IPS DF 4.7 (cell line): Measurements from ENCODE around the gene ZFHX3.

Source experiments
- DNase-seq: peaks from one replicate; pipeline ENCODE4 v3.0.0-alpha.2; 2013; ENCODE audit warnings: low spot score; ENCODE audit errors: extremely low read depth

Gene ZFHX3

DNA sequence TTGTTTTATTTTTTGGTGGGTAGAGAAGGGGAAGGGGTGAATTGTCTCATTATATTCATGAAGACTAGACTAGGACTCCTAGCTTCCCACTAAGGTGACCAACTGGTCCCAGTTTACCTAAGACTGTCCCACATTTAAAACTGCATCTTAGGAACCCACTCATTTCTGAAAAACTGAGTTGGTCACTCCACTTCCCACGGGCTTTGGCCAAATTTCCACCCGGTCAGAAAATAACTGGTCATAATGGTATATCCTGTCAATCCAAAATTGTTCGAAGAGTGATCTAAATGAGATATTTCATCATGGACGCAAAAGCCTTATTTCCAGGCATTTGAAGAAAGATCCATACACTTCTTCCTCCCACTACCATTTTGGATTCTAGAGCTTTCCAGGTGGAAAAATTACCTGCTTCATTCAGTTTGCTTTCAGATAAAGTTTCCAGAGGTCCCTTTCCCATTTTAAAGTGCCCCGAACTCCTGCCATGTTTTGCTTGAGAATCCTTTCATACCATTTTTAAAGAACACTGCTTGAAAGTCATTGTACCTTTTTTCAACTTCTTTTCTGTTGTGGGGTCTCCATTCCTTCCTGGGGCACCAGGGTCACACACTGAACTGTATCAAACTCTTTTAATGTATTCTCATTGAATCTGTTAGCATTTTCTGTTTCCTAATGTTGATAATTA, 21.8 kb upstream of the ZFHX3 start:
- no peak for DNase-seq

DNA sequence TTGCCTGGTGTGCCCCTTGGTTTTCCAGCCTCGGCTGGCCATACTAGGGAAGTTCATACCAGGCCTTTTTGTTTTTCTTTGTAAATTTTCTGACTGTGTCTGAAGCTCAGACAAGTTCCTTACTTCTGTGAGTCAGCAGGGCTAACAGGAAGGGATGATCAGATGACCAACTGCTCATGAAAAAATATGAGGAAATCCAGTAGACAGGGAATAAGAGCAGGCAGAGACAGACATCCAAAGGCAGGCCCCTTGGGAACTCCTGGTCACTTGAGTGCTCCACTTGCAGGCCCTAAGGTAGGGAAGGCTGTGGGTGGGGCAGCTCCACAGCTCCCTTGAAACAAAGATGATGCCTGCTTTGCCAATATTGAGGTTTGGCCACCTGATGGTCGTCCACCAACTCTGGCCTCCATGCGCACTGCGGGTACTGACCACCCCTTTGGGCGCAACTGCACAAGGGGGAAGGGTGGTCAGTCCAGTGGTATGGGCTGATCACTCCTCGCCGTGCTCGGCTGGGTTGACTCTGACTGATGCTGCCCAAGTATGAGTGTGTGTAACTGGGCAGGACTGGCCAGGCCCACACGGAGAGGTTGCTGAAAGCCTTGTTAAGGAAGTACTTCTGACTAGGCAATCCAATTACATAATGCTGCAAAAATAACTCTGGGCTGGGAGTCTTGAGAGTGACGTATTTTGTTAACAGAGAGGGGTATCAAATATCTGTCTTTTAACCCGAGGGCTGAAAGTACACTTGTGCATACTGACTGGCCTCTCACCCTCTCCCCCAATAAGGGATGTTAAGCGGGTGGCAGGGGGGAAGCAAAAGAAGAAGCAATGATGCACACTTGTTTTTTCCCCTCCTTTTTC, 20.8 kb upstream of the ZFHX3 start:
- DNase-seq: no peak

DNA sequence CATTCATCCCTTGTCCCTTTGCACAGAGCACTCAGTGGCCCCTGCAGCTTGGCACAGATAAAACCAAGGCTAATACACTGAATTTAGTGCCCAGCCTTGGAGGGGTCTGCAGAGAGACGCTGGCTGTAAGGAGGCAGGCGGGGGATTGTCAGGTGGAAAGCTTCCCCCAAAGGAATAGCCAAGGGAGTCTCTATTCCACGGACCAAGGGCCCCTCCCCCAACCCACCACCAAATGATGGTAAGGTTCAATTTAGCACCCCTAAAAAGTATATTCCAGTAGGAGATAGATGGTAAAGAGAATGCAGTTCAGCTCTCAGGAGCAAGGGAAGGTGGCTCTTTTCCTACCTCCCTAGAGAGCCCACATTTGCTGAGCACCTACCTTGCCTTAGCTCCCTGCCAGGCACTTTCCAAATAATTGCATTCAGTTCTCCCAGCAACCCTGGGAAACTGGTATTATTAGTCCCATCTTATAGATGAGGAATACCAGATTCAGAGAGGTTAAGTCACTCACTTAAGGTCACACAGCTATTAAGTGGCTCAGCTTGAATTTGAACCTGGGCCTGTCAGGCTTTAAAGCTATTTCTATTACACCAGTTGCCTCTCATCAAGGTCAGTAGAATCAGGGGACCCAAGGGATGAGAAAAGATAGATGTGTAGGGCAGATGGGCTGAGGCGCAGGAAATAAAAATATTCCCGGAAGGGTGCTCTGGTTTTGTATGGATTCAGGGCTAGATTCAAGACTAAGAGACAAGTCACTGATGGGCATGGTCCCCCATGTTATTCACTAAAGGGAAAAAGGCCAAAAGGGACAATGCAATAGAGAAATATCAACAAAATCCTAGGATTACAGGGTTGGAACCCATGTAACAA, 20.0 kb upstream of the ZFHX3 start:
- no peak for DNase-seq

DNA sequence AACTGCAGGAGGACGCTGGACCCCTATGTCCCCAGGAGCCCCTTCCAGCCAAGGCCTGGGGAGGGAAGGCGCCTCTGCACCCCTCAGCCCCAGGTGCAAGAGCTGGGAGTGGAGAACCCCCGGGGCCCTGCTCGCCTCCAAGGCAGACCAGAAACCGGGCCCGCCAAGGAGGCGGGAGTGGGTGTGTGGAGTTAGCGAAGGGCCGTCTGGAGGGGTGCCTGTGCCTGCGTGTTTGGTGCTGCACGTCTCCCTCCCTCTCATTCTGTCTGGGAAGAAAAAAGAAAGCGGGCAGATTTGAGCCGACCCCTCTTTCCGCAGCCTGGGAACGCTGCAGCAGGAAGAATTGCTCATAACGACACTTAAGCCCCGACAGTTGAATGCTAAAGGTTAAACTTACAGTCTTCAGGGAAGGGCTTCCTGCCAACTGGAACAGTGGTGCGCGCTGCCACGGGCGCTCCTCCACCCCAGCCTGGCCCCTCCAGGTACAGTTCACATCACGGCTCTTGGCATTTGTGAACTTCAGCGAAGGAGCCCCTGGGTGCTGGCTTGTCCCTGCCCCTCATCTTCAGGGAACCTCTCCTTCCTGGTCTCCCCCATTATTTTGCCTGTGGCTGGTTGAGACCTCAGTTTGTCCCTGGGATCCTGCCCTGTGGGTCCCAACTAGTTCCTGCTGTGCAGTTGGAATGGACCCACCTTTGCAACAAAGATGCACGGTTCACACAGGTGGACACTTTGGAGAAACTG, 19.2 kb upstream of the ZFHX3 start:
- DNase-seq: no peak

DNA sequence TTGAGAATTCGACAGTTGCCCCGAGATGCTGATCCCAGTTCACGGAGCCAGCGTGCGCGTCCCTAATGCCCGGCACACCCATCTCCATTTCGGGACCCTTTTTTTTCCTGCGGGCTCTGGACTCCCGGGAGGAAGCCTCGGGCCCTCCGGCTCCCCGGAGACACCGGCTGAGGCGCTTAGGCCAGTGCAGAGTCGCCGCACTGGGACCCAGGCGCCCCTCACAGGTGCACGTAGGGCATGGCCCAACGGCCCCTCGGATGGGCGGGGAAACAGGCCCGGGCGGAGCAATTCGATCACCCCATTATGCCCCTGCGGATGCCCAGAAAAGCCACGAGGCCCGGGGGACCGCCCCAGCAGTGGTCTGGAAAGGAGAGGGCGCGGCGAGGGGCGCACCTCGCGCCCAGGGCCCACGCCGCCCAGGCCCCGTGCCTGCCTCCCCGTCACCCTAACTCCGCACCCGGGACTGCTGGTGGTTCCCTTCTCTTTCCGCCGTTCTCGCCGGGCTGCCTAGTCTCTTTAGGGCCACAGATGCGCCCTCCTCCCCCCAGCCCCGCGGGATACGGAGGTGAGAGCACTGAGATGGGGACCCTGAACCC, 18.5 kb upstream of the ZFHX3 start:
- DNase-seq: no peak

DNA sequence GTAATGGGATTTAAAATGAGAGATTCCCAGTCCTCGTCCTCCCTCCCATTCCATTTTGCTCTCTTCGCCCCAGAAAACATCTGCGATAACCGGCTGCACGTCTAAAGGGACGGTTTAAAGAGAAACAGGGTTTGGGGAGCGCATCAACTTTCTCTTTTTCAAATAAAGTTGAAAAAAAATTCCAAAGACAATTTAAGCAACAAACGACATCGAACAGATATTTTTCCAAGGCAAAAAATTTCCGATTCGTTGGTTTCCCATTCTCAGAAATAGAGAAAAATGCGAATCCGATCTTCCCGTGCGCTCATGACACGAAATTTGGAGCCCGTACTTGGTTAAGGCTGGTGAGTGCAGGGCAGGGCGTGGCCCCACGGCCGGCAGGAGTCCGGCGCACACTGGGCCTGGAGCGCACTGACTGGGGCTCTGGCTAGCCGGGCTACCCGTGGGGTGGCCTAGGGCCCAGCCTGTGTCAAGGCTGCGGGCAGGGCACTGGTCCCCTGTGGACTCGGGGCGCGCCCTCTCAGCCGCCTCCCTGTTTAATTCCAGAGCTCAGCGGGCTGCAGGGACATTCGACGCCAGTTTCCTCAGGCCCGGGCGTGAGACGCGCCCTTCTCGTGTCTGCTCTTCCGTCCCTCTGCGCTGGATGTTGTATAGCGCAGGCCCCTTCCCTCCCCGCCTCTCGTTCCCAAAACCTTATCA, 17.9 kb upstream of the ZFHX3 start:
- no peak for DNase-seq

DNA sequence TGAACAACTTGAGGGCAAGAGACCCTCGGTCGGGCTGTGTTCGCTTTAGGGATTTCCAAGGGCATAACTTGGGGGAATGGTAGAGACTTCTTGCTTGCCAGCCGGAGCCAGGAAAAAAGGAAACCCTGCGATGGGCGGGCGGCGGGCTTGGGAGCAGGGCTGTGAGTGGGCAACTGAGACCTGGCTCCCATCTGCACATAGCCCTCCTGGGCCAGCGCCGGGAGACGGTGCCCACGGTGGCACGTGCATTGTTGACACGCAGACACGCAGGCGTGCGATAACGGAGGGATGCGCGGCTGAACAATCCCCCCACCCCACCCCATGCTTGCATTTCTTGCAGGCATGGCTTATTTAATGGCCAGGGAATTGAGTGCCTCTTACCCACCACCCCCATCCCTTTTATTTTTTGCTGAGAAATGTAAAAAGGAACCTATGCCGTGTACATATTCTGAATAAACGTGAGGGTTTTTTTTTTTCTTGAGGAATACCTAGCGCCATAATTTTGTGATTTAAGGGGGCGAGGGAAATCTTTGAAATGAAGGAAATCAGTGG, 17.1 kb upstream of the ZFHX3 start:
- no peak for DNase-seq

DNA sequence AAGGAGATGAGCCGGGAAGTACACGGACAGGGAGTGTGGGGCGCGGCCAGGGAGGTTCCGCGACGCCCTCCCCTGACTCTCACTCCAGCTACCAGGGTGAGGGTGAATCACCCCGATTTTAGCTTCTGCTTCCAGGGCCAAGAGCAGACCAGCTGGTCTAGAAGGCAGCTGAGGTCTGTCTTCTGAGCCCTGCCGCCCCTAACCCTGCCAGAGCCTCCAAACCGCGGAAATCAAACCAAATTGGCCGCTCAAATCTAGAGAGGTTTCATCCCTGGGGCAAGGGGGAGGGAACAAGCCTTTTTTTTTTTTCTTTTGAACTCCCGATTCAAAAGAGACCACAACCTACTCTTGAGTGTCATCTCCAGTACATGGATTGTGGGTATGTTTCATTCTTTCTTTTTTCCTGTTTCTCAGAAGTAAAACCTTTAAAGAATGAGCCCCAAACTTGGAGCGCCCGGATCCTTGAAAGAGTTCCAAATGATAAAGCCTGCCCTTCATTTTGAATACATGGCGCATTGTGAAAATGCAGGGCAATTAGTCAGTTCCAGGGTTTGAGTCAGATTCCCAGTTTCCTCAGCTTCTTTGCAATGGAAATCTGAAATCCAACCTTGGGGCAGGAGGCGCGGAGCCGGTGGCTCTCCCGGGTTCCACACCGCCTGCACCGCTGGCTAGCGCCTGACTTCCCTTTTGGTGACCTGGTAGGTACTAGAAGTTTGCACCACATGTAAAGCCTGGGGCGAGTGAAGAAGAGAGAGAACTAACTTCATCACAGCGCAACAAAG, 16.5 kb upstream of the ZFHX3 start:
- DNase-seq: no peak

DNA sequence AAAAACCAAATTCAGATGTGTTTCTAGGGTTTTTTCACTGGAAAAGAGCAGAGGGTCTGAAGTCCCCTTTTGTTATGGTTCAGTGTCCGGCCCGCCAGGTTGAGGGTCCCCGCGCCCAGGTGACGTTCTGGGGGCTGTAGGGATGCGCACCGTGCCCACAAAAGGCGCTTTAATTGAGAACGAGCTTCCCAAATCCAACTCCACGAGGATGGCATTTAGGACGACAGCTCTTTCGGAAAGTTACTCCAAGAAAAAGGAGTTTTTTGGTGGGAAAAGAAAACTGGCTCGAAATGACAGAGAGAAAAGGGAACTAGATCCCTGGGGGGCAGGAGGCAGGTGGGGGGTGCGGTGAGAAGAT, 15.9 kb upstream of the ZFHX3 start:
- no peak for DNase-seq

DNA sequence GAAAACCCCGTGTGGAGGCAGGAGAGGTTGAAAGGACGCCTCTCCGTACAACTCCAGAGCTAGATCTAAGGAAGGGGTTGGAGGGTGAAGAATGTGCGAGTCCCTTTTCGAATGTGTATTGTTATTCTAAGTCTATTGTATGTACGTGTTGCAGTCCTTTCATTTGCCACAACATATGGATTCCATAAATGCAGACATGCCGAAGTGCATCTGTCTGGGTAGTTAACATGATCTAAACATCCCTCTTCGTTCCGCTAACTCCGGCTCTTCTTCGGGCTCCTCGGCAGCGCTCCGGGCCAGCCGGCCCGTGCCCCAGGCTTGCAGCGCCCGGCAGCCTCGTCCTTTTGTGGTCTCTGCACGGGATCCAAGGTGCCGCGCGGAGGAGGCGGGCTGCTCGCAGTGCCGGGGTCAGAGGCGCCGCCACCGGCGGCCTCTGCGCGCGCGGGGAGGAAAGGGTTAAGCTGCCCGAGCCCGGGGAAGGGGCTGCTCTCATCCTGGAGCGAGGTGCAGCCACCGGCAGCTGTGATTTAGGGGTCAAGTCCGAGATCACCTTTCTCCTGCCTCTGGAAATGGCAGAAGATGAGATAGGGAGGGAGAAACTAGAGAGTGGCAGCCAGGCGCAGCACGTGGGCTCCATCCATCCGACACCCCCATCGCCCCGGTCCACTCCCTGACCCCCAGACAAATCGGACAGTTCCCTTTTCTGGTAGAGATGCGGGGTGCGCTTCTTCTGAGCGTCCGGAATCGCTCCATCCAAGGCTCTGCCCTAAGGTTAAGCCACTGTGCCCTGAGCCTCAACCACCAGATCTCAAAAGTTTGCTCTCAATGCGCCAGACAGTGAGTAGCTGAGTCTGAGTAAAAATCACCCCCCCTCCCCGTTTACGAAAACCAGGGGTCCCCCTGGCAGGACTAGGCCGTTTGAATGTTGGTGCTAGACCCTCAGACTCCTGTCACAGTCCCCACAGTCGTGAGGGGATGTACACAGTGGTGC, 15.1 kb upstream of the ZFHX3 start:
- no peak for DNase-seq

DNA sequence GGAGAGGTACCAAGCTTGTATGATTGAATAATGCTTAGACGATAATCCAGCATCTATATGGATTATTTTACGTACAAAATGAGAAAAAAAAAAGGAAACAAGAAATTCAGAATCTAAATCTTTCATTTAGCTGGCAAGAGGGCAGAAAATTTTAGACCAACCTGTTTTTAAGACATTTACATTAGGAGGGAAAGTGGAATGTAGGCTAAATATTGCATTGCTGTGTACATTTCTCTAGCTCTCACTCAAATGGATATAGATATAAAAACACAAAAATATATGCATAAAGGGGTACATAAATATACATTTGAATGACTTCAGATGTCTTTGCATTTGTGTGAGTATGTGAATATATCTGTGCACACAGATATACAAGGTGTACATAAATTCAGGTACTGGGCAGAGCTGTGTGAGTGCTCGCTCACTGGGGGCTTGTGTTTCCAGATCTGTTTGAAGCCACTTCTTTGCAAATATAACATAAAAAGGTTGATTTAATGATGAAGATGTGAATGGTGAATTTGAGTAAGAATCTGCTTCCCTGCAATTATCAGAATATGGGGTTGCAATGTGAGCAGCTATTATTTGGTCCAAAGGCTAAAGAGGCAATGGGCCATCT, 14.2 kb upstream of the ZFHX3 start:
- DNase-seq: no peak

DNA sequence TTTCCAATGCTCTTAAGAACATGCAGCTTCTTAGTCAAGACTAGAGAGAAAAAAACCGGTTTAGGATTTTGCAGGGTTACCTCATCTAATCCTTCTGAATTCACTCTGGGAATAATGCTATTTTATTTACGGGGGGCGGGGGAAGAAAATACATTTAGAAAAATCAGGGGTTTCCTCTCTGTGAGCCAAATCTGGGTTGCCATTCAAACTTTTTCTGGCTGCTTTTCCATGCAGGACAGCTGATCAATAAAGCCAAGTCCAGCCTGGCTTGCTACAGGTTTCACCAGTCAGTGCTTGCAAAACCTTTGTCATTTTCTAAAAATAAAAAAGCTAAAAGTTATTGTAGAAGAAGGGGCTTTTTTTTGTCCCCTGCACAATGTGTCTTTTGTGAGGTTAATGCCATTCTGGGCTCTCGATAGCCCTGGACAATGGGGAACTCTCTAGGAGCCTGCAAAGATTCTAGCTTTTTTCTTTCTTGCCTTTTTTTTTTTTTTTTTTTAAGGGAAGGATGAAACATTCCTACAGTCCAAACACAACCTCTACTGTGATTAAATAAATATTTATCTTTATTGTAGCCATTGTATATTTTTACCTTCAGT, 13.1 kb upstream of the ZFHX3 start:
- no peak for DNase-seq

DNA sequence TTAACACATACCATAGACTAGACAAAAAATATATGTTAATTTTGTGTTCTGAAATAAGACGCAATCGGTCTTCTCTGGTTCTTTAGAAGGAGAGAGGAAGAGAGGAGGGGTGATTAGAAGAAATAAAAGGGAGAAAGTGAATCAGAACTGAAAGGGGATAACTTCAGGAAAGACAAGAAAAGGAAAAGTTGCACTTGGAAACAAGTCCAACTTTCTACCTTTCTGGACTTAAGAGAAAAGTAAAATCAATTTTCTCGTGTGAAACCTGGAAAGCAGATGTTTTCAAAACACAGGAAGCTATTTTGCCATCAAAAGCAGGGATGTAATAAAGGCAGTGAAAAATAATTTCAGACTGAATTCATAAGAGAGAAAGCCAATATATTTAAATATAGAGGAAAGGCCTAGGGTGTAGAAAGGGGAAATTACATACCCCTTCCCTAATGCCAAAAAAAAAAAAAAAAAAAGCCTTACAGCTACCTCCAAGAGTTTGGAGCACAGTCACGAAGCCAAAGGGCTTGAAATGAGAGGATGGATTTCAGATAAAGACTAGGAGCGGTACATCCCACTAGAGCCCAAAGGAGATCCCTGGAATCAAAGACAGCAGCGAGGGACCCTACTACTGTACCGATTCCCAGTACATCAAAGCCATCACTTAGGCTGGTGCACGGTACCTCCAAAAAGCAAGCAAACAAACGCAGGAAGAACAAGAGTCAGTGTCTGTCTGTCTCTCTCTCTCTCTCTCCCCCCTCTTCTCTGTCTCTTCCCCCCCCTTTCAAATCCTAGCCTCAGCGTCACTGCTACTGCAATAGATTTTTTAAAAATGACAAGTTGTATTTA, 12.1 kb upstream of the ZFHX3 start:
- no peak for DNase-seq

DNA sequence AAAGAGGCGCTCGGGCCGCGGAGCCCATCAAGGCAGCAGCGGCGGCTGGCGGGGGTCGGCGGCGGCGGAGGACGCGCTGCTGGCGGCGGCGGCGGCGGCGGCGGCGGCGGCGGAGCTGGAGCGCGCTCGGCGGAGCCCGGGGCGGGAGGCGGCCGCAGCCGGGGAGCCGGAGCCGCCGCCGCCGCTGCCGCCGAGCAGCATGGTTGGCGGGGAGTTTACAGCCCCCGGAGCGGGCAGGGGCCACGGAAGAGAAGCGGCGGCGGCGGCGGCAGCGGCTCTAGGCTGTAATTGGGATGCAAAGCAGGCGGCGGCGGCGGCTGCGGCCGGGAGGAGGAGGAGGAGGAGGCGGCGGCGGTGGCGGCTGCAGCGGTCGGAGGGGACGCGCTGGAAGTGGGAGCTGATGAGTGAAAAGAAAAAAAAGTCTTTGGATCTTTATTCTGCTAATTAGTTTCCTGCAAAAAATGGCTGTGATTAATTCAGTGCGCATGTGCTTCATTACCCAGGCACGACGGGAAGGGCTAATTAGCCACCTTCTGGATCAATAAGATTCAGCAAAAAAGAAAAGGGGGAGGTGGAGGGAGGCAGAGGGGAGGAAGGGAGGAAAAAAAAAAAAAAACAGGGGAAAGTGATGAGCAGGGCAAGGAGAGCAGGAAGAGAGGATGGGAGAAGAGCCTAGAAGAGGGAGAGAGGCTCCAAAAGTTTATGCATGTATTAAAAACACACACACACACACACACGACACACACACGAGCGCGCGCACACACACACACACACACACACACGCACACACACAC, 10.9 kb upstream of the ZFHX3 start:
- no peak for DNase-seq

DNA sequence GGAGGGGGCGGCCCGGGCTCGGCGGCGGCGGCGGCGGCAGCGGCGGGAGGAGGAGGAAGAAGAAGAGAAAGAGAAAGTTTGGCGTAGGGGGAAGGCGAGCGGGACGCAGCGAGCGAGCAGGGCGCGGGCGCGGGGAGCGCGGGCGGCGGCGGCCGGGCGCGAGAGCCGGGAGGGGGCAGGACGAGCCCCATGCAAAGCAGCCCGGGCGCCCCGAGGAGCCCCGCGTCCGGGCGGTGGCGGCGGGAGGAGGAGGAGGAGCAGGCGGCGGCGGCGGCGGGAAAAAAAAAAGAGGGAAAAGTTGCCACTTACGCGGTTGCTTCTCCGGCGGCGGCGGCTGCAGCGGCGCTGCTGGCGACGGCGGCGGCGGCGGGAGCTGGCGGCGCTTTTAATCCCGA, 10.3 kb upstream of the ZFHX3 start:
- no peak for DNase-seq
